Middle frontal gyrus (tissue), 1 donor: ENCODE measurements around the gene TUBGCP6.

ENCODE experiments used
- DNase-seq: peaks from one replicate; pipeline ENCODE4 v3.0.0-alpha.2; 2015; ENCODE audit warnings: low spot score; ENCODE audit errors: extremely low spot score

The TUBGCP6 gene

GRCh38 chr22:50199251-50199721 lies 45.5 kb downstream of the TUBGCP6 start:
- no peak for DNase-seq

- no peak for DNase-seq
Observed at GRCh38 chr22:50198624-50199017, 46.2 kb downstream of the TUBGCP6 start.

- DNase-seq = no peak
Observed at GRCh38 chr22:50197856-50198623, 46.8 kb downstream of the TUBGCP6 start.

- no peak for DNase-seq
Observed at GRCh38 chr22:50197000-50197800, 47.6 kb downstream of the TUBGCP6 start.

- no peak for DNase-seq
Observed at GRCh38 chr22:50196256-50196655, 48.6 kb downstream of the TUBGCP6 start.

- DNase-seq = no peak
Observed at GRCh38 chr22:50194037-50194805, 50.6 kb downstream of the TUBGCP6 start.

GRCh38 chr22:50193621-50194020 lies 51.2 kb downstream of the TUBGCP6 start:
- no peak for DNase-seq

GRCh38 chr22:50192436-50193204 lies 52.2 kb downstream of the TUBGCP6 start:
- no peak for DNase-seq

- no peak for DNase-seq
Observed at GRCh38 chr22:50190941-50191741, 53.7 kb downstream of the TUBGCP6 start.

- no peak for DNase-seq
Observed at GRCh38 chr22:50190182-50190940, 54.5 kb downstream of the TUBGCP6 start.

- no peak for DNase-seq
Observed at GRCh38 chr22:50189849-50190181, 55.0 kb downstream of the TUBGCP6 start.

GRCh38 chr22:50189184-50189848 lies 55.5 kb downstream of the TUBGCP6 start:
- no peak for DNase-seq

- DNase-seq = no peak
Observed at GRCh38 chr22:50188356-50188755, 56.5 kb downstream of the TUBGCP6 start.

GRCh38 chr22:50186761-50187523 lies 57.9 kb downstream of the TUBGCP6 start:
- DNase-seq = no peak

GRCh38 chr22:50186181-50186714 lies 58.6 kb downstream of the TUBGCP6 start:
- no peak for DNase-seq

GRCh38 chr22:50185375-50186087 lies 59.3 kb downstream of the TUBGCP6 start, which contains the start of gene TRABD:
TSS of gene TRABD (plus strand) at chr22:50185913. CDS start at chr22:50193061, 7,148 bp downstream.
- DNase-seq = peak; percentile 63

GRCh38 chr22:50184902-50185374 lies 59.9 kb downstream of the TUBGCP6 start:
- no peak for DNase-seq
